GM11168 (cell line): ENCODE results near the gene ZC3H13.

Experiments used
- in situ Hi-C: fragments of 300-500 bp; cut with MboI; formaldehyde crosslinking; loops from one replicate; pipeline ENCODE4 v1.12.0; 2022; ENCODE audit warnings: low sequenced_read_pairs; ENCODE audit not compliant: unreplicated experiment

ZC3H13 gene

DNA sequence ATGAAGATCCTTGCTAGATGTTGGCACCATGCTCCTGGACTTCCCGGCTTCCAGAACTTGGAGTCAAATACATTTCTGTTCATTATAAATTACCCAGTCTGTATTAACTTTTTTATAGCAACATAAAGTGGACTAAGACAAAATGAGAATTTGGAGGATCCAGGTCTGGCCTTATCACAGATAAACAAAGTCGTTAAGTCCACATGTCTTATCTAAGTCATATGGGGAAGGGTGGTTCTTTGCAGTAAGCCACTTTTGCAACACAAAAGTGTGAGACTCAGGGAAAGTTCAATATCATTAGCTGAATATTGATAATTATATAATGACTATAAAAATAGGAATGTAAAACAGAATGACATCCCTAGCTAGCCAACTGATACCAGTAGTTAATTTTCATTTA, 109.4 kb downstream of the ZC3H13 start:
- in situ Hi-C loops, result no loop called here

DNA sequence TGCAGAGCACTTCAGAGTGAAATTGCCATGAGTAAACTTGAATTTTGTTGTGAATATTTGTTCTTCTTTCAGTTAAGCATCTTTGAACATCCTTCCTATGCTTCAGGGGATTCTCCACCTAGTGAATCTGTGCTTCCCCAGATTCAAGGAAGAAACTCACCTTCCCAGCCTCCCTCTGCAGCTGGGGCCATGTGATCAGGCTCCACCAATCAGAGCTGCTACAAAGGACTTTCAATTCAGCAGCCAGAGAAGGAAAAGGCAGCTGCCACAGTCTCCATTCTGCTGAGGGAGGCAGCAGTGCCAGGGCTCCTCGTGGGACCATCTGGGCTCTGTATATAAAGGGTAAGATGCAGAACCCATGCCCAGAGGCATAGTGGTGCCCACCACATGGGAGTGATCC, 111.3 kb downstream of the ZC3H13 start:
- in situ Hi-C loops, result no loop called here

DNA sequence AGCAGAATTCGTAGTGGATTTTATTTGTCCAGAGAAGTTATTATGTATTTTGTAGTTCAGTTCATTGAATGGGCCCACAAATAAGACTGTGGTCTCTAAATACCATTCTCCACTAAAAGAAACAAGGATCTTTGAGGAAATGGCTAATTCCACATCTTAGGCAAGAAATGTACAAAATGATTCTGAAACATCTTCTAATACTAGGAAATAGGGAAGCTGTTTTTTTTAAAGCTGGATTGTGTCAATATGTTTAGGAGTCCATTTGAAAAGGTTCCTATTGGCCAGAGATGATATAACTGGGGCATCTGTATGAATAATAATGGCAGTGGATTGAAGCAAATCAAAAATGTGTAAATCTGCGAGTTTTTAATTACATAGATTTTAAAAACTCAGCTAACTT, 112.5 kb downstream of the ZC3H13 start:
- in situ Hi-C loops, result no loop called here

DNA sequence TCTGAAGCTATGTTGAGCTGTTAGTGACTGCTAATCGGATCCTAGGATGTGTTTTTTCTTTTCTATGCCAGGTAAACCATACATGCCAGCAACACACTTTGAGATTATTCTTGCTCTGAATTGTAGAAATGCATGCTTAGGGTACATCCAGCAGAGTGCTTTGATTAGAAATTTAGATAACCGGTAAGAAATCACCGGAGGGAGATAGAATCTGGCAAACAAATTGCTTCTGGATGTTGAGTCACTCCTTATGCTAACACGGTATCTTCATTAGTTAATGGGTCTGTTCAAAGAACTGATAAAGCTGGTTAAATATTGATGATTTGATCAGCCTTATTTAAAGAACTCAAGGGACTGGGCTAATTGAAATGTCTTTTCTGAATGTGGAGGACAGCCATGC, 115.9 kb downstream of the ZC3H13 start:
- in situ Hi-C loops, result no loop called here

DNA sequence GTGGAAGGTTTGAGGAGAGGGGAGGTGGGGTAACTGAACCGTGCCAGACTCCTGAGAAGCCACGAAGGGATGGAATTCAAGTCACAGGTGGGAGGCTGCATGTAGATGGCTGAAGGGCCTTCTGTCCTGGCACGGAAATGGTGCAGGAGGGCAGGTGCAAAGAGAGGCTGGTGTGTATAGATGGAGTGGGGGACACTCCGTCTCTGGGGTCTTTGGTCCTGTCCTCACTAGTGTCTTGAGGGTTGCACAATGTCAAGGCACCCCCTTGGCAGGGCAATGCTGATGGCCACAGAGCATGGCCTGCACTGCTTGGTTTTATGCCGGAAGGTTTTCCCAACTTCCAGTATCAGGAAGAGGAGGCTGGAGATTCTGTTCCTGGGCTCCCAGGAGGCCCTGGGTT, 118.3 kb downstream of the ZC3H13 start:
- in situ Hi-C loops, result no loop called here

DNA sequence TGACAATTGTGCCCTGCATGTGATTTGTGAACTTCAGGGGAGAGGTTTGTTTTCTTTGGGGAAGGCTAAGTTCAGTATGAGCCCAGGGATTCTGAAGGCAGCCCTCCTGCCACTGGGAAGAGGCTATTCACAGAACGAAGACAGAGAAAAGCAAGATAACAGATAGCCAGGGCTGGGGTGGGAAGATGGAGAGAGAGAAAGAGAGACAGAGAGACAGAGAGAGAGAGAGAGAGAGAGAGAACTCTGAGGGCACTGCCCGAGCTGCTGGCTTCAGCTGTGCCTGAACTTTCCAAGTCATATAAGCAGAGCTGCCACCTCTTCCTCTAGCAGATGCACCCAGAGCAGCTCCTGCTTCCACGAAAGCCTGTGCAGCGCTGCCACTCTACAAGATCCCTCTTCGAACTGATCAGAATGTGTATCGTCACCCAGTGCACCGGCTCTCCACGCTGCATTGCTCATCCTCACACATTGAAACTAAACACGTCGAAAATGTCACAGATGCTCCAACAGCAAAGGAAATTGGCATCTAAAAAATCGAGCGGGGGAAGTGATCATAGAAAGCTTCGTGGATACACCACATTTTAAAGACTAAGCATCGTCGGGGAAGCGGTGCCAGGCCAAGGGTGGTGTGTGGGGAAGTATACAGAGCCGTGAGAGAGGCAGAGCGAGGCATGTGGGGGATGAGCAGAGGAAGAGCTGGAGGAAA, 119.2 kb downstream of the ZC3H13 start:
- in situ Hi-C loops, result no loop called here

DNA sequence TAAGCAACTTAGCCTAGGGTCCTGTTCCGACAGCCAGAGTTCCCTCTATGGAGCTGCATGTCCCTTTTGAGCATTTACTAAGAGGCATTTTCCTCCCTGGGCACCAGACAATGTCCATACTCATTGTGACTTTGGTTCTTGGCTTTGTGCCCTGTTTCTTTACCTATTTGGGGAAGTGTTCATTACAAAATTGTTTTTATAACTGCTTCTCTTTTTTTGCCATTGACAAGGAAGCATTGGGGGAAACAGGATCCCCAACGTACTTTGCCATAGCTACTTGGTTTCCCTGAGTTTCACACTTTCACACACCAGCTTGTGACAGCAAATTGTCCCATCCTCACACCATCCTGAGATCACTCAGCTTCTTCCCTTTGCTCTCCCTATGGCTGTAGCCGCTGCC, 119.9 kb downstream of the ZC3H13 start:
- in situ Hi-C loops, result no loop called here

DNA sequence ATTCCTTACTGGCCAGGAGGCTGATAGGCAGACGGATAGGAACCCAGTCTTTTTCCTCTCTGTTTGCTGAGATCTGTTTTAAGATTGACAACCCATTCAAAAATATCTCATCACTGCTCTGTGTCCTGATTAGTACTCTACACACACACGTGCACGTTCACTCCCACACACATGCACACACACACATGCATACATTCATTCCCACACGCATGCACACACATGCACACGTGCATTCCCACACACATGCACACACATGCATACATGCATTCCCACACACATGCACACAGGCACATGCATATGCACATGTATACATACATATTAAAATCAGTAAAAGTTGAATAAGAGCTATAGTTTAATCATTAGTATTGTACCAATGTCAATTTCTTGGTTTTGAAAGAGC, 120.4 kb downstream of the ZC3H13 start:
- in situ Hi-C loops, result no loop called here

DNA sequence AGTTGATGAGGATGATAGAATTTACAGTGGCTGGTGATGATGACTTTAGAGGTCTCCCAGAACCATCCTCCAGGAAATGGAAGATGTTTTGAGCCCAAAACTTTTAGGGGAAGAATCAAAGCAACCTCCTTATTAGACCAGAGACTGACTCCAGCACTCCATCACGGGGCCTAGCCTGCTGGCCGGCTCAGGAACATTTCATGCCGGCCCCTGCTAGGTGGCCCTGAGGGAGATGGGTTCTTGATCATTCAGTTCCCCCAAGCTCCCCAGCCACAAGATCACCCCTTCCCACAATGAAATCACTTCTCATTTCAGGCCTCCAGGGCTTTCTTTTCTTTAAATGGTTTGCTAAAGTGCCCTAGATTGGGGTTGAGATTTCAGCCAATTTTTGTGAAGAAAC, 121.3 kb downstream of the ZC3H13 start:
- in situ Hi-C loops, result no loop called here

DNA sequence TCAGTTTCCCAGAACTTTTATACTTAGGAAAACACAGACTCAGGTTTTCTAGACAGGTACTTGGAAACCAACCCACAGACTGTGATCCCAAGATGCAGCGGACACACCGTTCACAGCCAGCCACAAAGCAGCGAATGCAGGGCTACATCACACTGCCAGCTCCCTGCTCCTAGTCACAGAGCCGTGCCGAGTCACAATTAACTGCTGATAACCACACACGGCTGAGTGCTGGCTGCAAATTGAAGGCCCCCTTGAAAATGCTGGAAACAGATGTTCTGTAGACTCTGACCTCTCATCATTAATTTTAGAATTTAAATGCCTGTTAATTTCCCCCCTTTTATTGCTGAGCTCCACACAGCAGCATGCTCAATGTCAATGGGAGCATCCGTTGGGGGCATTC, 122.4 kb downstream of the ZC3H13 start:
- in situ Hi-C loops, result no loop called here

DNA sequence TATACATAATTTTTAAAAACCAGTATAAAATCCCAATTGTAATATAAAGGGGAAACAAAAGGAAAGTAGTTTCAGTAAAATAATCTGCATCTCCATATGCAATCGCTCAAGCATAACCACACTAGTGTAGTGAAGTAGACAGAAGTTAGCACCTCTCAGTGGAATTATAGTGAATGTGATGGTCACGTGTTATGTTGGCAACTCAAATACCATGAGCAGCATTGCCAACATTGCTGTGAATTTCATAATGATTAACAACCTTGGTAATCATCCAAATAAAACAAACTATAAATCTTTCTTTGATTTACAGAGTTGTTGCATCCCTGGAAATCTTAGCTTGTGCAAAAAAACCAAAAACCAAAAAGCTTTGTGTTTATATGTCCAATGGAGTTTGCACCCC, 123.7 kb downstream of the ZC3H13 start:
- in situ Hi-C loops, result no loop called here

DNA sequence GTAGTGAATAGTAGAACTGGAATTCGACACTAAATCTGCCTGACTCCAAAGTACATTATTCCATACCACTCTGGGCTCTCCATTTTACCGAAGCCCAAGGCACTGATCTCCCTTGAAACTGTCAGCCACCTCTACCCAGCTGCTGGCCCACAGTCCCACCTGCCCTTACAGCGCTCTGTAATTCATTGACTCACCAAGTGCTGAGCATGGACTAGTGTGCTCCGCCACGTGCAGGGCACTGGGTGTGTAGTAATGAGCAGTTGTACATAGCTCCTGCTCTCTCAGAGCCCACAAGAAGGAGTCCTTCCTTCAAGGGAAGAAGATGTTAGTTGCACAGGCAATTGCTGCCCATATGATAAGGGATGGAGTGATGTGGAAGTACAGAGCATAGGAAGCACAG, 124.4 kb downstream of the ZC3H13 start:
- in situ Hi-C loops, result no loop called here

DNA sequence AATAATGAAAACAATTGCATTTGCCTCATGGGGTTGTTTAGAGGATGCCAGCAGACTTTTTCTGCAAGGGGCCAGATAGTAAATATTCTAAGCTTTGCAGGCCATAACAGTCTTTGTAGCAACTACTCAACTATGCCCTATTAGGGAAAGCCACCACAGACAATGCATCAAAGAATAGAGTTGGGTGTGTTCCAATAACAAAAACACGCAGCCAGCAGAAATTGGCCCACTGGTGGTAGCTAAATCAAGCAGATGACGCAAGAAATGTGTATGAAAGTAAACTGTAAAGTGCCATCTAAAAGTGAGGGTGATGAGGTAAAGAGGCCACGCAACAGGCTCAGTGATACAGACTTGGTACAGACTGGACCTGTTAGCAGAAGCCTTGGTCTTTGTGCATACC, 125.8 kb downstream of the ZC3H13 start:
- in situ Hi-C loops, result no loop called here

DNA sequence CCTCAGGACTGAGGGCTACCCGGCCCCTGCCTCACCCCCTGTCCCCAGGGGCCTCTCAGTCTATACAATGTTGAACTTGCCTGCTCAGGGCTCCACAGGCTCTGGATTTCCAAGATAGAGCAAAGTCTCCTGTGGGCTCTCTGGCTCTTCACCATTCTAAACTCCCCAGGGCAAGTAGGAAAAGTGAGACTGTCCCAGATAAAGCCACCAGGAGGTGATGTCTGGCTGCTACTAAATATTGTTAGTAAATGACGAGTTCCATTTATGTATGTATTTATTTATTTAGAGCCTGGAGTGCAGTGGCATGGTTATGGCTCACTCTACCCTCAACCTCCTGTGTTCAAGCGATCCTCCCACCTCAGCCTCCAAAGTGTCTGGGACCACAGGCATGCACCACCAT, 127.4 kb downstream of the ZC3H13 start:
- in situ Hi-C loops, result no loop called here

DNA sequence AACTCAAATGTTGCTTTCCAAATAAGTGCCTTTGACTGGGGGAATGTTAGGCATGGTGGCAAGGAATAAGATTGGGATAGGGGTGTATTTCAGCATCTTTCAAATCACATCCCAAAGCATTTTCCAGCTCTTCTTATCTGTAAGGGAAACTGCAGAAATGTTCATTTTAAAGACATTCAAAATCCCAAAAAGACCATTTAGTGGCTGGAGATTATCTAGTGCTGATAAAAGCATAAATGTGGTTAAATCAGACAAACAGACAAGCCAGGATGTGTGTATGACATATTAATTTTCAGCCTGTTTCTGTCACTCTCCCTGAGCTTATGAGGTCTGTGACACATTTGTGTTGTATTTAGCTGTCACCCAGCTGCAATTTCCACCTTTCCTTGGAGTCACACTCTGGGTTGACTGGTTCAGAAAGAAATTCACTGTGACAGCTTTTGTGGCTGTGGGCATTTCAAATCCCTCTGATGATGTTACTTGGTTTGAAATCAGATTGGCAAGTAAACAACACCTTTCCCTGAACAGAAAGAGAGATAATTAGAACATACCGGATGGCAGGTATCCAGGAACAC, 131.3 kb downstream of the ZC3H13 start:
- in situ Hi-C loops, result no loop called here

DNA sequence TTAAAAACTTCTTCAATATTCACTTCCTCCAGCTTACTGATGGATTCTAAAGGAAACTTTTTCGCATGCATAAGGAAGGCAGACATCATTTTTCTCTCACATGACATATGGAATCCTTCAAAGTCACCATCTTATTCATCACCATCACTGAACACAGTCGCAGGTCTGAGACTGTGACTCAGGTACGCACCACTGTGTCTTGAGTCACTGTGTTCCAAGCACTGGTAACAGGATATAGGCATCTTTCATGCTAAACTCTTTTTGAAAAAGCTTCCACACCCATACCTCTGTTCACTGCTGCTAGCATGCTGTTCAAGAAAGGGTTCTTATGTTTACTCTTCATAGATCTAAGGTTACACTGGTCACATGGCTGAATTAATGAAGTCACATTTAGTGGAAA, 133.9 kb downstream of the ZC3H13 start:
- in situ Hi-C loops, result no loop called here

DNA sequence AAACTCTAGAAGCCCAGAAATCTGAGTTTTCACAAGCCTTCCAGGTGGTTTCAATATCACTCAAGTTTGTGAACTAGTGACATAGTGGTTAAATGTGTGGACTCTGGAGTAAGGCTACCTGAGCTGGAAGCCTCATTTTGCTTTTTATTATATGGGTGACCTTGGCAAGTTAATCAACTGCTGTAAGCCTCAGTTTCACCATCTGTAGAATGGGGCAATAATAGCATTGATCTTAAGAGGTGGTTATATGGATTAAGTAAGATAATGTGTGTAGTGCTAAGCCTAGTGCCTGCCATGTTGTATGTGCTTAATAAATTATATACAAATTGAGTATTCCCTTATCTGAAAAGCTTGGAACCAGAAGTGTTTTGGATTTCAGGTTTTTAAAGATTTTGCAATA, 135.5 kb downstream of the ZC3H13 start:
- in situ Hi-C loops, result no loop called here

DNA sequence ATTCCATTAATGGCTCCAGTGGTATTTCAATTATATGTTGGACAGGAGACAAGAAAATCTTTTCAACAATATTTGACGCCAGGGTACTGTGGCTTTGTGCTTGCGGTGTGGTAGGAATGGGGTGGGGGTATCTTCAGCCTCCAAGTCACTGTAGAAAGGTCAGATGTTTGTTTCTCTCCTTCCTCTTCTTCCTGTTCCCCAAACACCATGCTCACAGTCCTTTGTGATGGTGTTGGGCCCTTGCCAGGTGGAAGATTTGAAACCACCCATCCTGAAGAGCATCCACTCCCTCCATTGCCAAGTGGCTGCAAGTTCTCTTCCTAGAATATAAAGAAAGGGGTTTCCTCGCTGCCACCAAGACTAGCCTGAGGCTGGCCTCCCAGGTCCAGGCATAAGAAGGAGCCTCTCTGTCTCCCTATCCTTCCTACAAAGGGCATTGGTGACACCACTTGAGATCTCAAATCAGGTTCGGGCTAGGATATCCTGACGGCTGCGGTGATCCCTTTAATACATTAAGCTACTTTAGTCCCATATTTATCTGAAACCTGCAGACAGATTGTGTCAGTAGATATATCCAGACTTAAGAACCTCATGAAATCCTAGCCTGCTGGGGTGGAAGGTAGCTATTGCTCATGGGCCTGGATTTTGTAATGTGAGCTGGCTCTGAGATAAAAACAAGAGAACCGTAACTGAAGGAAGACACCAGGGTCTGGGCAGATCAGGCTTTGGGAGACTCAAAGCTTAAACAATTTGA, 136.7 kb downstream of the ZC3H13 start:
- in situ Hi-C loops, result no loop called here

DNA sequence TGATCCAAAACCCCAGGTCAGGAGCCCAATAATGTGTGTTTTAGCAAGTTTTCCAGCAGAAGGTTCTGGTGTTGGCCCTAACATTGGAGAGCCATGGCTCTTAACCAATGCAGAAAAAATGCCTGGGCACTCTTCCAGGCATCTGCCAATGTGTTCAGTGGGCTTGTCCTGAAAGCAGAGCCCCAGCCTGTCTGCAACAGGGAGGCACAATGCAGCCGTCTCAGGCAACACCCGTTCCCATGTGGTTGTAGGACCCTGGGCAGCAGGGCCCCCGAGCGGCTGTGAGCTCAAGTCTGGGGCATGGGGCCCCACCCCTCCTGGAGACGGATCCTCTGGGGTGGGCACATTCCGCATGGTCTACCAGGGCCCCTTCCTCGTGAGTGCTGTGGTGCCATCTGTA, 142.9 kb downstream of the ZC3H13 start:
- in situ Hi-C loops, result no loop called here

DNA sequence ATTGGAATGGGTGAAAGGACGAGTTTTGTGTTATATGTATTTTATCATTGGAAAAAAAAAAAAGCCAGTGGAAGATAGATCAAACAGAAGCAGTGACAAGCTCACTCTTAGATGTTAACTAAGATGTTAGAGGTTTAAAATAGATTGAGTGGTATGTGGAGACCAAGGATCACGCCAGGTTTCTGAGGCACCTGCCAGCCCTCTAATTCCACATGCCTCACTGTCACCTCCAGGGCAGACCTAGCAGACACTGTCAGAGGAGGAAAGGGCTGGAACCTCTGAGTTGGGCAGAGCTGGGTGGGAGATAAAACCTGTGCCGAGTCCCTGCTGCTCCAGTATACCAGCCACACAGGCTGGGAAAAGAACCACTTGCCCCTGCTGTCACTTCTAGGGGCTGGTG, 143.5 kb downstream of the ZC3H13 start:
- in situ Hi-C loops, result no loop called here

DNA sequence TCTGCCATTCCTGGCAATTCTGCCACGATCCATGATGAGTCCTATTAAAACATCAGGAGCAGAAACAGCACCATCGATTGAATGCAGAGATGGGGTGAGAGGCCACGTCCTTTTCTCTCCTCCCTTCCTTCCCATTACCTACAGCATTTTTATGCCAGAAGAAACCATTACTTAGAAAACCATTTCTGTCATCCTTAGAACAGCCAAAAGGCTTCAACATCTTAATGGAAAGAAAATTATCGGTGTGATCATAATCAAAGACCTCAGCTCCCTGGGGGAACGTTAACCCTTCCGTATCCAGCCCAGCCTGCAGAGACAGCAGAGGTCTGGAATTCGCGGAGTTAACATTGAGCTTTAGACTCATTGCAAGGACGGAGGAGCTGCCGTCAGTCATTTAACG, 145.0 kb downstream of the ZC3H13 start:
- in situ Hi-C loops, result no loop called here
